22Rv1 (cell line): ENCODE data around the gene LRWD1.
"Not testable (repeated sequence)": the region's sequence is repeated elsewhere in the genome, so short reads cannot be mapped to it uniquely, and the experiment has no call there.

Experiments
- H3K27ac ChIP-seq: fragments of 450-650 bp; 2 replicates; pipeline ENCODE4 v1.5.1; 2017
- CTCF ChIP-seq: fragments of 450-650 bp; IDR thresholded peaks from 2 replicates; pipeline ENCODE4 v1.5.1; 2017; ENCODE audit warnings: mild to moderate bottlenecking
- ZFX ChIP-seq: fragments of 450-650 bp; IDR thresholded peaks from 2 replicates; pipeline ENCODE4 v1.6.1; 2017; ENCODE audit warnings: antibody characterized with exemption, borderline replicate concordance

Gene LRWD1

GRCh38 chr7:102453319-102453718 lies 11.5 kb upstream of the LRWD1 start:
- TF ChIP-seq ZFX (no peak), CTCF (no peak)
- H3K27ac ChIP-seq: no peak overlapping the region

GRCh38 chr7:102454468-102454867 lies 10.3 kb upstream of the LRWD1 start:
- TF ChIP-seq ZFX: no peak
- TF ChIP-seq CTCF: no peak
- no peak overlapping the region for H3K27ac ChIP-seq

- not testable (repeated sequence) for H3K27ac ChIP-seq
Observed at GRCh38 chr7:102454932-102455331, 9.9 kb upstream of the LRWD1 start.

GRCh38 chr7:102455596-102455995 lies 9.2 kb upstream of the LRWD1 start:
- no peak overlapping the region for H3K27ac ChIP-seq

GRCh38 chr7:102456327-102456726 lies 8.5 kb upstream of the LRWD1 start:
- no peak overlapping the region for H3K27ac ChIP-seq

More at GRCh38 chr7:102455596-102455995, 9.2 kb upstream of the LRWD1 start:
- TF ChIP-seq ZFX: no peak
- TF ChIP-seq CTCF: no peak

GRCh38 chr7:102457352-102457924 lies 7.3 kb upstream of the LRWD1 start:
- no peak overlapping the region for H3K27ac ChIP-seq
- no peak for TF ChIP-seq ZFX
- no peak for TF ChIP-seq CTCF

More at GRCh38 chr7:102456327-102456726, 8.5 kb upstream of the LRWD1 start:
- TF ChIP-seq CTCF: no peak
- no peak for TF ChIP-seq ZFX

- no peak overlapping the region for H3K27ac ChIP-seq
- TF ChIP-seq CTCF (no peak), ZFX (no peak)
Observed at GRCh38 chr7:102459221-102459844, 5.5 kb upstream of the LRWD1 start.
